H4 (cell line): ENCODE data around the gene MEG3. TPM values are rescaled to one million over a fixed set of nuclear protein-coding genes. Genes with fewer than 3 reads are reported as not detected.
A peak's percentile ranks its signal among the peaks of the same experiment; 100 is the strongest.
"Not testable (repeated sequence)": the region's sequence is repeated elsewhere in the genome, so short reads cannot be mapped to it uniquely, and the experiment has no call there.

Experiments used
- DNase-seq: peaks from one replicate; pipeline ENCODE4 v3.0.0-alpha.2; 2015; ENCODE audit warnings: low spot score
- total RNA-seq: library from RNA; depleted of rRNA; stranded (reverse); fragments of >200 nt; shearing (Covaris generic); gene quantifications from 2 replicates; pipeline ENCODE4 v1.2.3, GENCODE V29; 2014

The MEG3 gene
- total RNA-seq, 1 experiment from 2014 or later = not detected

GRCh38 chr14:100815478-100816285 is 10.2 kb upstream of the MEG3 start:
- peak; percentile 48 for DNase-seq

- DNase-seq = no peak
Observed at GRCh38 chr14:100816286-100816949, 9.5 kb upstream of the MEG3 start.

- DNase-seq = no peak
Observed at GRCh38 chr14:100816950-100817901, 8.7 kb upstream of the MEG3 start.

- no peak for DNase-seq
Observed at GRCh38 chr14:100818221-100818699, 7.7 kb upstream of the MEG3 start.

GRCh38 chr14:100818923-100819322 is 7.0 kb upstream of the MEG3 start:
- not testable (repeated sequence) for DNase-seq

- DNase-seq = no peak
Observed at GRCh38 chr14:100819453-100819828, 6.5 kb upstream of the MEG3 start.

GRCh38 chr14:100819829-100820475 is 6.0 kb upstream of the MEG3 start:
- no peak for DNase-seq

GRCh38 chr14:100820957-100821356 is 5.0 kb upstream of the MEG3 start:
- DNase-seq = no peak

GRCh38 chr14:100822013-100822412 is 3.9 kb upstream of the MEG3 start:
- no peak for DNase-seq

GRCh38 chr14:100822532-100823296 is 3.2 kb upstream of the MEG3 start:
- DNase-seq = no peak

GRCh38 chr14:100823413-100824080 is 2.4 kb upstream of the MEG3 start:
- no peak for DNase-seq

GRCh38 chr14:100824091-100824551 is 1.8 kb upstream of the MEG3 start:
- DNase-seq = no peak

- no peak for DNase-seq
Observed at GRCh38 chr14:100824901-100825712, 811 bp upstream of the MEG3 start.

GRCh38 chr14:100826391-100827100 is 628 bp downstream of the MEG3 start:
- DNase-seq = no peak

GRCh38 chr14:100827101-100828021 is 1.4 kb downstream of the MEG3 start:
- no peak for DNase-seq

- no peak for DNase-seq
Observed at GRCh38 chr14:100828031-100828769, 2.3 kb downstream of the MEG3 start.

GRCh38 chr14:100830681-100831080 is 4.8 kb downstream of the MEG3 start:
- DNase-seq = no peak
